ENCODE data around the gene XPNPEP2. TPM values are rescaled to one million over a fixed set of nuclear protein-coding genes. Genes with fewer than 3 reads are reported as not detected.
A peak's percentile ranks its signal among the peaks of the same experiment; 100 is the strongest.

XPNPEP2 gene
- total and polyA plus RNA-seq, 9 of the 15 experiments (the other 6 are each of a cell fraction or from before 2014, with no cell fraction given): 0.03 to 0.19 (median 0.09) TPM; not detected in 5

- no TSS peak for BruUV-seq (replicated peaks)
- no peak overlapping the region for H2AFZ ChIP-seq (ENCODE audit: low read depth, low read length)
- TF ChIP-seq ZFP36 (IDR thresholded peaks at IDR 0.05; ENCODE audit: low read depth, low read length, partially characterized antibody) (no peak), ZNF146 (CRISPR knock-in tag; IDR thresholded peaks at IDR 0.05; ENCODE audit: unreplicated experiment) (no peak), ZNF121 (CRISPR knock-in tag; conservative IDR thresholded peaks at IDR 0.05) (peak; percentile 45; the same call in 1 of the 2 replicates)
- intact Hi-C loops (cut with micrococcal nuclease): no loop called here
- ChIA-PET CTCF (ENCODE audit: low intra/inter-chr PET ratio) (no interaction called here), POLR2A (no interaction called here)
- FAIRE-seq (no peak), DNase-seq (ENCODE audit: extremely low read depth in 1 of 4, low spot score in 3 of 4) (no peak), ATAC-seq (no peak)
- H3K36me3 ChIP-seq (ENCODE audit: control insufficient read depth, insufficient read depth, low read length): no peaks in the 10 kb centered on the region
- H3K4me1 ChIP-seq (replicated peaks in 1 of 2; ENCODE audit: control insufficient read depth in 2 of 2, insufficient read depth in 2 of 2, low read length in 2 of 2): peaks cover 0 to 6% of the 10 kb centered on the region in 2 experiments; a peak in 1 of 5 replicates
- no peak overlapping the region for H3K4me3 ChIP-seq
- H4K20me1 ChIP-seq (replicated peaks; ENCODE audit: control insufficient read depth, insufficient read depth, low read length): no peaks in the 10 kb centered on the region
- in situ Hi-C loops (cut with MboI): no loop called here
- no peak overlapping the region for H3K9ac ChIP-seq (ENCODE audit: insufficient read depth in 1 of 2, low read depth in 2 of 2, low read length in 2 of 2)
- no peaks in the 10 kb centered on the region for H3K9me3 ChIP-seq (replicated peaks; ENCODE audit: control insufficient read depth, insufficient read depth, low read depth, low read length)
- H3K27ac ChIP-seq (ENCODE audit: extremely low read depth, low read depth, low read length): no peak overlapping the region
- H3K27me3 ChIP-seq (ENCODE audit: control insufficient read depth in 2 of 2, insufficient read depth in 2 of 2, low read length in 2 of 2): peaks cover 7 to 27% of the 10 kb centered on the region in 2 experiments
- H3K4me2 ChIP-seq (ENCODE audit: insufficient read depth, low read length): no peak overlapping the region
- no peaks in the 10 kb centered on the region for H3K9me1 ChIP-seq (ENCODE audit: control insufficient read depth, insufficient read depth, low read length)
- H3K79me2 ChIP-seq (ENCODE audit: control insufficient read depth, insufficient read depth, low read length): no peaks in the 10 kb centered on the region
- 2% methylated on average over 6 of the region's 6 CpGs for WGBS (ENCODE audit: insufficient coverage, low coverage, missing lambda C conversion rate)
Observed at GRCh38 chrX:129720741-129721140, 18.0 kb upstream of the XPNPEP2 start.

GRCh38 chrX:129721414-129721813, 17.4 kb upstream of the XPNPEP2 start:
- BruUV-seq (replicated peaks): no TSS peak
- in situ Hi-C loops (cut with MboI) (no loop called here), intact Hi-C loops (cut with micrococcal nuclease) (no loop called here)
- H3K79me2 ChIP-seq (ENCODE audit: control insufficient read depth, insufficient read depth, low read length): no peaks in the 10 kb centered on the region
- H3K9me3 ChIP-seq (replicated peaks; ENCODE audit: control insufficient read depth, insufficient read depth, low read depth, low read length): no peaks in the 10 kb centered on the region
- H3K27ac ChIP-seq (ENCODE audit: extremely low read depth, low read depth, low read length): no peak overlapping the region
- H3K4me2 ChIP-seq (ENCODE audit: insufficient read depth, low read length): no peak overlapping the region
- H3K4me1 ChIP-seq (replicated peaks in 1 of 2; ENCODE audit: control insufficient read depth in 2 of 2, insufficient read depth in 2 of 2, low read length in 2 of 2): peaks cover 0 to 6% of the 10 kb centered on the region in 2 experiments; a peak in 1 of 5 replicates
- peaks cover 7 to 27% of the 10 kb centered on the region in 2 experiments for H3K27me3 ChIP-seq (ENCODE audit: control insufficient read depth in 2 of 2, insufficient read depth in 2 of 2, low read length in 2 of 2)
- DNase-seq (ENCODE audit: extremely low read depth in 1 of 4, low spot score in 3 of 4) (no peak), ATAC-seq (no peak), FAIRE-seq (no peak)
- ChIA-PET POLR2A (no interaction called here), CTCF (ENCODE audit: low intra/inter-chr PET ratio) (no interaction called here)
- H3K36me3 ChIP-seq (ENCODE audit: control insufficient read depth, insufficient read depth, low read length): no peaks in the 10 kb centered on the region
- no peaks in the 10 kb centered on the region for H4K20me1 ChIP-seq (replicated peaks; ENCODE audit: control insufficient read depth, insufficient read depth, low read length)
- H3K9me1 ChIP-seq (ENCODE audit: control insufficient read depth, insufficient read depth, low read length): no peaks in the 10 kb centered on the region
- 0% methylated on average over 2 of the region's 2 CpGs for WGBS (ENCODE audit: insufficient coverage, low coverage, missing lambda C conversion rate)
- no peak overlapping the region for H2AFZ ChIP-seq (ENCODE audit: low read depth, low read length)
- no peak overlapping the region for H3K4me3 ChIP-seq
- no peak overlapping the region for H3K9ac ChIP-seq (ENCODE audit: insufficient read depth in 1 of 2, low read depth in 2 of 2, low read length in 2 of 2)
- TF ChIP-seq SIX5 (IDR thresholded peaks at IDR 0.05; ENCODE audit: borderline replicate concordance in 1 of 2, insufficient read depth in 1 of 2, low read depth in 1 of 2, low read length in 2 of 2): no peak
- peak in 1 of 2 experiments; percentile 36; a peak in 1 of 4 replicates for TF ChIP-seq KDM1A (IDR thresholded peaks at IDR 0.05)
- no peak for TF ChIP-seq ETS2 (tag; IDR thresholded peaks at IDR 0.05; ENCODE audit: borderline replicate concordance, poor library complexity, severe bottlenecking)
- no peak for TF ChIP-seq TFE3 (CRISPR knock-in tag; IDR thresholded peaks at IDR 0.05)
- no peak for TF ChIP-seq TCF7L2 (IDR thresholded peaks at IDR 0.05; ENCODE audit: low read depth, low read length)
- no peak for TF ChIP-seq PCBP2 (IDR thresholded peaks at IDR 0.05; ENCODE audit: low read depth, low read length, poor library complexity, severe bottlenecking)
- TF ChIP-seq HINFP (tag; conservative IDR thresholded peaks at IDR 0.05; ENCODE audit: low read depth): no peak
- no peak for TF ChIP-seq CREB3L1 (IDR thresholded peaks at IDR 0.05; ENCODE audit: borderline replicate concordance, low read depth)

Measured in K562 (cell line).